NCI-H526 treated with DMSO at 0.1 percent for 48 hours (cell line): ENCODE measurements around the gene TRIM23.

Source experiments
- DNase-seq: peaks from one replicate; lab custom pipeline; 2025; lab: John Stamatoyannopoulos, UW

TRIM23 gene

GRCh38 chr5:65566505-65566904, 57.6 kb downstream of the TRIM23 start:
- no peak for DNase-seq

- DNase-seq = no peak
Observed at GRCh38 chr5:65563777-65564176, 60.4 kb downstream of the TRIM23 start.

- DNase-seq = peak; percentile 86
Observed at GRCh38 chr5:65562731-65563701, 61.1 kb downstream of the TRIM23 start, which contains the start of the genes CENPK and PPWD1. Gene CENPK (minus strand): TSS chr5:65563168. CDS start chr5:65554907, 8,261 bp downstream. Gene PPWD1 (plus strand): TSS chr5:65563296. CDS start chr5:65563311, 15 bp downstream.

- no peak for DNase-seq
Observed at GRCh38 chr5:65556718-65557117, 67.4 kb downstream of the TRIM23 start.

GRCh38 chr5:65556181-65556580, 68.0 kb downstream of the TRIM23 start:
- no peak for DNase-seq

GRCh38 chr5:65555287-65555686, 68.8 kb downstream of the TRIM23 start:
- no peak for DNase-seq

- DNase-seq = no peak
Observed at GRCh38 chr5:65553941-65554340, 70.2 kb downstream of the TRIM23 start.

GRCh38 chr5:65548281-65548680, 75.9 kb downstream of the TRIM23 start:
- no peak for DNase-seq

- no peak for DNase-seq
Observed at GRCh38 chr5:65546141-65546540, 78.0 kb downstream of the TRIM23 start.

- DNase-seq = no peak
Observed at GRCh38 chr5:65544473-65544872, 79.7 kb downstream of the TRIM23 start.

- no peak for DNase-seq
Observed at GRCh38 chr5:65539827-65540226, 84.3 kb downstream of the TRIM23 start.
